Left ventricle myocardium superior (tissue), 1 donor: ENCODE data around the gene TRHDE. TPM values are rescaled to one million over a fixed set of nuclear protein-coding genes. Genes with fewer than 3 reads are reported as not detected.

Source experiments
- ATAC-seq: fragments of 200-7000 bp; cut with Tn5 transposase; one replicate; pipeline ENCODE4 v1.9.1; 2020; ENCODE audit warnings: mild to moderate bottlenecking, moderate library complexity
- DNase-seq: peaks from one replicate; pipeline ENCODE4 v3.0.0-alpha.2; 2020
- intact Hi-C: fragments of 100-400 bp; cut with micrococcal nuclease; formaldehyde crosslinking; loops from one replicate; pipeline ENCODE4 v1.11.0; 2022
- total RNA-seq: library from RNA; stranded (reverse); fragmentation: NEBNext Ultra II Directional; extraction: Animal tissue kit (Norgen Biotek cat#: 25700); gene quantifications from one replicate; pipeline ENCODE4 v1.2.1, GENCODE V29; 2021
- donor health status: DM: no; HTN: yes; CAD: no; lungs with severe emphysema.

TRHDE gene
- total RNA-seq, 1 donor from 2014 or later, result 0.35 TPM

DNA sequence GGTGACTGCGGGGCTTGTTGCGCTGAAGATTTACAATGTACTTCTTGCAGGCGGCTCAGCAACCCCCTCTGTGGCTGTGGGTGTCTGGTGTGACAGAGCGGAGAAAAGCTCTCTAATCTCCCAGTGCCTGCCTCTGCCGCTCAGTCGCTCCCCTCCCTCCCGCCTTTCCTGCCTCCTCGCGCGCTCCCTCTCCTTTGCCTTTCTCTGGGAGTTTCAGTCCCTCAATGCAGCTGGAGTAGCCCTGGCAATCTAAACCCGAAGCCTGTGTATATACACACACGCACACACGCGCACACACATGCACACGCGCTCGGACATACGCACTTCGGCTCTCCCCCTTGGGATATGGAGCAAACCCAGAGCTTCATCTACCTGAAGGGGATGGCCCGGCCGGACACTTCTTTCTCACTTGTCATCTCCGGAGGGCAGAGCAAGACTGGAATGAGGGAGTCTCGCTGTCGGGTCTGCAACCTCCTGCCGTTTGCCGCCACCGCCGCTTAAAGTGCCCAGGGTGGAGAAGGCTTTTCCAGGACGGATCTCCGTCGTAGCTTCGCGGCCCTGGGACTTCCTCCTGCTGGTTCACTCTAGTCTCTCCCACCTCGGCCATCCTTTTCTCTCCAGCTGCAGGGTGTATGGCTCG, 599 bp upstream of the TRHDE start:
- peak; percentile 63 for ATAC-seq
- peak; percentile 26 for DNase-seq
- intact Hi-C loops, result no loop called here

DNA sequence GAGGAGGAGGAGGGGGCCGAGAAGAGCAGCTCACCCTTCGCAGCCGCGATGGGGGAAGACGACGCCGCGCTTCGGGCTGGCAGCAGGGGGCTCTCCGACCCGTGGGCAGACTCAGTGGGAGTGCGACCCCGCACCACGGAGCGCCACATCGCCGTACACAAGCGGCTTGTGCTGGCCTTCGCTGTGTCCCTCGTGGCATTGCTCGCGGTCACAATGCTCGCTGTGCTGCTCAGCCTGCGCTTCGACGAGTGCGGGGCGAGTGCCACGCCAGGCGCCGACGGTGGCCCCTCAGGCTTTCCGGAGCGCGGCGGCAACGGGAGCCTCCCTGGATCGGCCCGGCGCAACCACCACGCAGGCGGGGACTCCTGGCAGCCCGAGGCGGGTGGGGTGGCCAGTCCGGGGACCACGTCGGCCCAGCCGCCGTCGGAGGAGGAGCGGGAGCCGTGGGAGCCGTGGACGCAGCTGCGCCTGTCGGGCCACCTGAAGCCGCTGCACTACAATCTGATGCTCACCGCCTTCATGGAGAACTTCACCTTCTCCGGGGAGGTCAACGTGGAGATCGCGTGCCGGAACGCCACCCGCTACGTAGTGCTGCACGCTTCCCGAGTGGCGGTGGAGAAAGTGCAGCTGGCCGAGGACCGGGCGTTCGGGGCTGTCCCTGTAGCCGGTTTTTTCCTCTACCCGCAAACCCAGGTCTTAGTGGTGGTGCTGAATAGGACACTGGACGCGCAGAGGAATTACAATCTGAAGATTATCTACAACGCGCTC, 745 bp downstream of the TRHDE start:
- intact Hi-C loops, result no loop called here
- ATAC-seq (peak; percentile 37), DNase-seq (peak; percentile 26)

DNA sequence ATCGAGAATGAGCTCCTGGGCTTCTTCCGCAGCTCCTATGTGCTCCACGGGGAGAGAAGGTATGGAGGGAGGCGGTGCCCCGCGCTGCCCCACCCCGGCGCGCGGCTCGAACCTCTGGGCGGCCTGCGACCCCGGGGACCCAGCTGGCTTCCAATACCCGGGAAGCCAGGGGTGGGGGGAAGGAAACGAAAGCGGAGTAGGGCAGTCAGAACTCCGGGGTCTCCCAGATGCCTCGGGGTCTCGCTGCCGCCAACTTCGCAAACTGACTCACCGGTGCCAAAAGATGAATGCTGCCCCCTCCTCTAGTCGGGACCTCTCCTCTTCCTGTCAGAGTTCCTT, 1.3 kb downstream of the TRHDE start:
- intact Hi-C loops, result no loop called here
- ATAC-seq (no peak), DNase-seq (peak; percentile 15)

DNA sequence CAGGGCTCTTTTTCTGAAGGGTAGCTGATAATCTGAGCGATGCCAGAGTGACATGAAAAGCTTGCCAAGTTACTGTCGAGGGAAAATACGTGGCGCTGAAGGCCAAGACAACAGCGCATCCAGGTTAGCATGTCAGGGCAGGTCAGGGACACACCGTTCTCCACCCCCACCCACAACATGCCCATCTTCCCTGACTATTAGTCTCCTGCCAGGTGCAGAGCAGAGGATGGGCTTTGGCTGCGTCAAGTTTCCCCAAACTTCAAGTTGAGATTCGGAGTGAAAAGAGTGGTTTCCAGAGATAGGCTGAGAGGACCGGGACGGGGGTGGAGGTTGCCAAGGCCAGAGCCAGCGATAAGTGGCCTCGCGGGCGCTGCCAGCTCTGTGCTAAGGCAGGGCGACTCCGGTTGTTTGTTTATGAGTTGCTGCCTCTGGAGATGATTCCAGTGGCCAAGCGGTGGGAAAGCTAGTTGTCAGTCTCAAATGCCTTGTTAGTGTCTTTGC, 1.7 kb downstream of the TRHDE start:
- intact Hi-C loops, result no loop called here
- DNase-seq (peak; percentile 34), ATAC-seq (no peak)

DNA sequence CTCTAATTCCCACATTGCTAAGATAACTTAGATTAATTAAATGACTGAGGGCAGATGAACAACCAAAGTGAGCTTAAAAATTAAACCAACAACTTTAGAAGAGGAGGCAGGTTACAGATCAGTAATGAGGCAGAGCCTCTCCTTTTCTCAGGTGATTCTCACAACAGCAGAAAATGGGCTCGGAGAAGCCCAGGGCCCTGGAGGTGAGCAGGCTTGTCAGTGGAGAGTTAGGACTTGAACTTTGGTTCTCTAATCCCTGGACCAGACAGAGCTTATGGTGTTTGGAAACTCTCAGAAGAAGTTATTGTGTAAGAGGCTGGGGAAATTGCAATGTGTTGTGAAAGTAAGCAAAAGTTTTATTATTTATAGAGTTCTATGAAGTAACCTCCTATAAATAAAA, 2.8 kb downstream of the TRHDE start:
- intact Hi-C loops, result no loop called here
- DNase-seq, result no peak
- no peak for ATAC-seq

DNA sequence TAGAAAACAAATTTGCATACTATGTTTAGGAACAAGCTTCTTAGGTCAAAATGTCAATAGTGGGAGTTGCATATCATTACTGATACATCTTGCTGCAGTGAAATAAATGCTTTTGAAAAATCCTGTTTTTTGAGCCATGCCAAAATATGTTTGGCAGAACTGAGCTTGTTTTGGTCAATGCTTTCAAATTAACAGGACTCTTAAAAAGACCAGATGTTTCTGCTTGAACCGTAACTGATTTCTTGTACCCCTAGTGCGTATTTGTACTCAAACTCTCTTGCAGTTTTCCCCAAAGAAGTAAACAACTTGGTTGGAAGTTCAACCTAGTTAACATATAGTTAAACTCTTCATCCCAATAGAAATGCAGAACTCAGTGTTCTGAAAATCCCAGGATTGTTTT, 3.4 kb downstream of the TRHDE start:
- ATAC-seq (no peak), DNase-seq (no peak)
- intact Hi-C loops, result no loop called here

DNA sequence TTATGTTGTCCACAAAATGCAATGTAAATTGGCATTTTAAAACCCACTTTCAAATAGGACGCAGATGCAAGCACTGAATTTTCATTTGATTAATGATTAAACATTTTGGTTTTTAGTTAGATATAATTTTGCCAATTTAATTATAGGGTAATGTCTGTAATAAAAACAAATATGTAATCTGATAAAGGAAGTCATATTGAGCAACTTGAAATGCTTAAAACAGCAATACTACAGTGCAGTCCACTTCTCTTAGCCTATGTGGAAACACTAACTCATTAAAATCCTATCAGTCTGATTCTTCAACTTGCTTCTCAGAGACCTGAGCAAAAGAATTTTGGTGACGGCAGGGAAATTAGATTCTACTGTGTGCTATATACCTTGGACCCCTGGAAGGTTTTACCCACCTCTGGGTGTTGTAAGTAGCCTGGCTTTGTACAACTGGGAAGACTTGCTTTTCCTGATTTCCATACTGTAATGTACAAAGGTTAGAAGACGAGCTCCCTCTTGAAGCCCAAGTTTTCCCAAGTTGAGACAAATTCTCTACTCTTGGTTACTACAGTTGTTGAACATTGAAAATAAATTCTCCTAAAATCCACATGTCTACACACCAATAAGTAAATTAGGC, 4.1 kb downstream of the TRHDE start:
- no peak for DNase-seq
- intact Hi-C loops, result no loop called here
- no peak for ATAC-seq

DNA sequence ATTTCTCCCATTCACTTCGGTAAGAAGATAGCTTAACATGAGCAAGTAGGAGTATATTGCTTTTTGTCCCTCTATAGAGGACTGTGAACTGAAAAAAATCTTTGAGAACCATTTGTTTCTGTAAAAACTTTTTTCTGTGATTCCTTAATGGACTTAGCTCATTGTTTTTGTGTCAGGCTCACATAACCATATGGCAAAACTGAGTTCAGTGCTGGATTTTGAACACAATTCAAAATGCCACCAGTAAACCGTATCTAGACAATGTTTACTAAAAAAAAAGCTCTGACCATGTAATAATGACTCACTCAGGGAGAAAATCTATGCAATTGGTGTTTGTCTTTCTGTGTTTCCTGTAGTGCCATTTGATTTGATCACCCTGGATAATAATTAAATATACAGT, 5.2 kb downstream of the TRHDE start:
- DNase-seq (no peak), ATAC-seq (no peak)
- intact Hi-C loops, result no loop called here

DNA sequence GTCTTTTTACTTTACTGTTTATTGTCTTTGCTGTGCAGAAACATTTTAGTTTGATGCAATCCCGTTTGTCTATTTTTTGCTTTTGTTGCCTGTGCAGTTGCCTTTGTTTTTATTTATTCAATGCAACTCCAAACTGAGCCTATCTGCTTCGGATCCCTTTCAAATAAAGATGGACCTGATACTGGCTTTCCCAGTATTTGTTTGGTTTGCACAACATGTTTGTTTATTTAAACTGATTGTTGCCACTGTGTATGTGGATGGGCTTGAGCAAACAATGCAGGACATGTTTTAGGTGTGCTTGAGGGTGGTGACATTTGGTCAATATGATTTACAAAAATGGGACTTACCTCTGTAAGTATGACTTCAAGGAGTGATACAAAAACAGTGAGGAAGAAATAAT, 6.7 kb downstream of the TRHDE start:
- DNase-seq, result no peak
- no peak for ATAC-seq
- intact Hi-C loops, result no loop called here

DNA sequence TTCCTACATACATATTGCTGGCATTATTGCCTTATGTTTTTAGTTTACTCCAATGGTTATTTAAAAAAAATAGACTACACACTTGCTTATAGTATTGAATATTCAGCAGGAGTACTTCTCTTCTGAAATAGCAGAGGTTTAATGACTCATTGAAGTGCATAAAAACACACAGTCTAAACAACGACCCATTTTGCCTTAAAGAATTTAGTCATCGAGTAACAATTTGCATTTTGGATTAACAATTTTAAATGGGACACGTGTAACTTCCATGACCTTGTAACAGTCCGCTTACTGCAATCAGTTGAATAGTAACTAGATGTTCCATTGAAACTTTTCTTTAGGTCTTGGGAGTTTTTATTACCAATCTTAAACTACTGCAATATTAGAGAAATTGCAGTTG, 9.0 kb downstream of the TRHDE start:
- intact Hi-C loops, result no loop called here
- DNase-seq (no peak), ATAC-seq (no peak)

DNA sequence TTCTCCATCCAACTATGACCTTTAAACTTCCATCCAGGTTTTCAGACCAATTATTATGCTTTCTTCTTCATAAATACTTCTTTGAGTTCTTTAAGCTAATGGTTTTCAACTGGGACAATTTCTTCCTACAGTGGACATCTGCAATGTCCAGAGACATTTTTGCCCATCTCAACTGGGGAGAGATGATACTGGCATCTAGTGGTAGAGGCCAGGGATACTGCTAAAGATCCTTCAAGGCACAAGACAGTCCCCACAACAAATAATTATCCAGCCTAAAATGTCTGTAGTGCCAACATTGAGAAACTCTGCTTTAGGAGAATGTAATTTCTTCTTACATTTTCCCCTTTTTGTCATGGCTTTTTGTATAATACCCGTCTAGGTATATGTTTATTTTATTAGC, 10.6 kb downstream of the TRHDE start:
- no peak for ATAC-seq
- intact Hi-C loops, result no loop called here
- no peak for DNase-seq

DNA sequence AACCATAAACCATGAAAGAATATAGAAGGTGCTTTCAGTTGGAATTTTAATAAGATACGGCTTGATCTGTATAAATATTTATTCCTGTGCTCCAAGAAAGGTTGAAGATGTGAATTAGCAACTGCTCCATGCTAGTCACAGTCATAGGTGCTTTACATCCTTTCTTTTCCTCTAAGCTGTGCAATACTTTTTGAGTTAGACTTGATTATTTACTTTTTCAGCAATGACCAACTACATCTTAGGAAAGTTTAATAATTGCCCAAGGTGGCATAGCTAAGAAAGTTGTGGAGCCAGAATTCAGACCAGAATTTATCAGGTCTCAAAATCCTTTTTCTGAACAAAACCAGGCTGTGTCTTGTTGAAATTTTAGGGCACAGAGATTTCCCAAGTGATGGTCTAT, 13.7 kb downstream of the TRHDE start:
- ATAC-seq (no peak), DNase-seq (no peak)
- intact Hi-C loops, result no loop called here

DNA sequence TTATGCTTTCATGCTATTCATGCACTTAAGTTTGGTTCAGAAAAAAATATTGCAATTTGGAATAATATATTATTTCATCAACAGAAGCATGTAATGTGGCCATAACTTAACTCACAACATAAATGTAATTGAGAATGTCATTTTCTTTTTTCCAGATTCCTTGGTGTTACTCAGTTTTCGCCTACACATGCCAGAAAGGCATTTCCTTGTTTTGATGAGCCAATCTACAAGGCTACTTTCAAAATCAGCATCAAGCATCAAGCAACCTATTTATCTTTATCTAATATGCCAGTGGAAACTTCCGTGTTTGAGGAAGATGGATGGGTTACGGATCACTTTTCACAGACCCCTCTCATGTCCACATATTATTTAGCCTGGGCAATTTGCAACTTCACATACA, 14.4 kb downstream of the TRHDE start:
- intact Hi-C loops, result no loop called here

DNA sequence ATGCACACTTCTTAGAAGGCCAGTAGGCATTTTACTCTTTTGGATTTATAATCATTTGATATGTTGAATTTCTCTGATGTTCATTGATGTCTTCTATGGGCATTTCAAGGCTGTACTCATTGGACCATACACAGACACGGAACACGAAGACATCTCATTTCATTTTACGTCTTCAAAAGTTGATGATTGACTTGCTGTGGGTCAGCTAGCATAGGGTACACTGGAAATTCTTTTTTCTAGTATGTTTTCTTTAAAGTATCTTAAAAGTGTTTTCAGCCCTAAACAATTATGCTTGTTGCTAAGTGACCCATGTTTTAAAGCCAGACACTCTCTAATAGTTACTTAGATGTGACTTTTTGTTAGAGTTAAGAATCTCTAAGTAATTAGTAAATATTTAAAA, 16.3 kb downstream of the TRHDE start:
- intact Hi-C loops, result no loop called here
- ATAC-seq (no peak), DNase-seq (no peak)

More for the DNA sequence above, 14.4 kb downstream of the TRHDE start:
- no peak for ATAC-seq
- no peak for DNase-seq

DNA sequence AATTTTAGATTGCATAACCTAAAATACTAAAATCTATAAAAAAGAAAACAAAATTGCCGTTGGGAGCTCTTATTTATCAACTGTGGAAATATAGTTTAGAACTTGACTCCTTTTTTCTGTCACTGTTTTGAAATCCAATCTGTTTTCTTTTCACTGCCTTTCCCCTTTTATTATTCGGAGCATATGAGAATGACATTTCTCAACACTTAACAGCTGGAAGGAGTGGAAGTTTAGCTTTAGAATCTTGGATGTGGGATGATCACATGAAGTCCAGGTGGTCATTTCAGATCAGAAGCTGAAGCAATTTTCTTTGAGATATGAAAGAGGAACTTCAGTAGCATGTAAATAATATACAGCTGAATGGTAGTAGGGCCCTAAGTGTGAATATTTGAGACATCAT, 16.7 kb downstream of the TRHDE start:
- no peak for DNase-seq
- ATAC-seq, result no peak
- intact Hi-C loops, result no loop called here

DNA sequence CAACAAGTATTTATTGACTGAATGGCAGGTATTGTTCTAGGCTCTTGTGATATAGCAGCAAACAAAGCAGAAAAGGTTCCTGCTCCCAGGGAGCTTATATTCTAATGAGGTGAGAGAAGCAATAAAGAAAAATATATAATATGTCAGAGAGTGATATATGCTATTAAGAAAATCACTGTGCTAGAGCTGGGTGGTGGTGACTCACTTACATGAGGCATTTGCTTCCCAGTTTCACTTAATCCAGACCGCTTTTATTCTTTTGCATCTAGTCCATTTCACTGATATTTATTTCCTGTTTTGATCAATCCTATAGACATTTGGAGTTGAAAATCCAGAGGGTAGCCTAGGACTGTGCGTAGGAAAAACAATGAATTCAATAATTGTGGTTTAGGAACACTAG, 17.5 kb downstream of the TRHDE start:
- DNase-seq (no peak), ATAC-seq (no peak)
- intact Hi-C loops, result no loop called here

DNA sequence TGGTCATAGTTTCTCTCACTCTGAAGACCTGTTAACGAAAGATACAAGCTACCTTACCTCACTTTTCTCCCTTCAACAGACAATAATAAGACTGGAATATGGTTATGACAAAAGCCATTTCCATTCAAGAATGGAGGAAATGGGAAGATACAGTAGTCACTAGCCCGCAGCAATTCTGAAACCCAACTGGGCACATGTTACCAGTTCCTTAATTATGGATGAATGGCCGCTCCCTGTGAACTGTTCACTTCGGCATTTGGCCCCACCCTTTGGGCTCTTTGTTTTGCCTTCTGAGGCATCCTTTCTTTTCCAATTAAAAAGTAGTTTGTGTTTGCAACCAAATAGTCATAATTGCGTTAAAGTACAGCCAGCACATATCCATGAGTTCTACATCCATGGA, 19.0 kb downstream of the TRHDE start:
- intact Hi-C loops, result no loop called here
- no peak for ATAC-seq
- no peak for DNase-seq

DNA sequence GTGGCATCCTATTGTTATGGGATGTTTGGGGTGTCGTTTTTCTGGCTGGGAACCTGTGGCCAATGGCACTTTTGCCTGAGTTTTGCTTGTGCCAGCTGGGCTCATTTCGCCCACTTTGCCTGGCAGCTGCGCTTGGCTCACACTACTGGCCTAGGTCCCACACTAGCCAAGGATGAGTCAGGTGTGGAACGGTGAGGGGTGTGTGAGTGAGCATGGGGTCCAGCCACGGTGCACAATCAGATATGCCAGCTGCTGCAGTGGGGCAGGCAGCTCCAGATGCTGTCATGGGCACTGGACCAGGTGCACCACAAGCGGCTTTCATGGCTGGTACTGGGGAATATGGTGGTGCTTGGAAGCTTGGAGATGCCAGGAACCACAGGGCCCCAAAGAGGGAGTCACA, 21.5 kb downstream of the TRHDE start:
- ATAC-seq (no peak), DNase-seq (no peak)
- intact Hi-C loops, result no loop called here

DNA sequence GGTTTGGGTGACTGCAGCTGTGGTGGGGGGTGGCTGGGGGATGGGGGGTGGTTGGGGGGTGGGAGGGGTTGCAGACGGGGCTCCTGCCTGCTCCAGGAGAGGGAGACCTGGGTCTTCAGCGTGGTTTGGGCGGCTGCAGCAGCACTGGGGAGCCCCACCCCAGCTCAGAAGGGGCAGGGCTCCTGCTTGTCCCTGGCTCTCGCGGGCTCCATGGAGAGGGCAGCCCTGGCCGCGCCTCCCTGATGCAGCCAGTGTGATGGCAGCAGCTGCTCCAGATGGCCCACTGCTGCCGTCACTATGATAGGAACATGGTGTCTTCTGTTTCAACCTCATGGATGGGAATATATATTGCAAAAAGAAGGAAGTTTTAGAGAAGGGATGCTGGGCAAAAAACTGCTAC, 22.9 kb downstream of the TRHDE start:
- intact Hi-C loops, result no loop called here
- no peak for ATAC-seq
- DNase-seq, result no peak

DNA sequence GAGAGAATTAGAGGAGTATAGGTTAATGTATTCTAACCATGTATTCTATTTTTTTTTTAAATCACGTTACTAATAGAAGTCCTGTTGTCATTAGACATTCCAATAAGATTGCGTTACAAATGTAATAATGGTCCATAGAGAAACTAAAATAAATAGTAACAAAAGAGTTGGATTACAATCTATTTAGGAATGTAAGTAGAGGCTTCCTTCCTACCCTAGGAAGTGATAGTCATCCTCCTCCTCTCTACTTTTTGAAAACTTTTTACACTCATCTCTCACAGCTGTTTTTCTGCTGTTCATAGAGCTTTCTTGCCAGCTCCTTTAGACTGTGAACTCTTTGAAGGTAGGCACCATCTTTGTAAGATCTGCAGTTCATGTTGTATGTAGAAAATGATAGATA, 23.6 kb downstream of the TRHDE start:
- ATAC-seq (no peak), DNase-seq (no peak)
- intact Hi-C loops, result no loop called here

DNA sequence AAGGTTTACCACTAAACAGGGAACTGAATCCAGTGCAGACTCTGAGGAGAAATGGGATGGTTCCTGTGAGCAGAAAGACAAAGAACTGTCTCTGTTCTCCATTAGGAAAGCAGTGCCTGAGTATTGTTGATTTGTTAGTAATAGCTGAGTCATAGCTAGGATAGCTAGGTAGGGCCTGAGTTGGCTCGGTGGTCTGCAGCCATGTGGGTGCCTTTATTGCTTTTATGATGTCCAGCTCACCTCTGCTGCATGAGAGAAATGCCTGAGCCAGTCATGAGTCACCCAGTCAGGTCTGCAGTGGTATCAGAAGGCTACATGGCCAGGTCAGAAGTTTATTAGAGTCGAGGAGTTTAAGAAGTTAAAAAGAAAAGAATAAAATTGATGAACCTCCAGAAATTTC, 24.2 kb downstream of the TRHDE start:
- DNase-seq (no peak), ATAC-seq (no peak)
- intact Hi-C loops, result no loop called here
